Omental fat pad (tissue), 4 donors: ENCODE results near the gene ARHGEF17. TPM values are rescaled to one million over a fixed set of nuclear protein-coding genes. Genes with fewer than 3 reads are reported as not detected.

Experiments used
- ATAC-seq: fragments of 150-250 bp; one replicate; pipeline ENCODE4 v1.9.1; 2016; ENCODE audit warnings: mild to moderate bottlenecking, moderate library complexity; ENCODE audit not compliant: low FRiP score
- DNase-seq: peaks from one replicate; pipeline ENCODE4 v3.0.0-alpha.2; 2019; ENCODE audit warnings: low spot score
- total RNA-seq, 4 donors: library from RNA; depleted of rRNA; stranded (reverse); fragments of >200 nt; gene quantifications; one replicate each; pipeline ENCODE4 v1.1.0, GENCODE V29; 2016
- TF ChIP-seq, protein P1 (sequence below), 3 donors: fragments of 450-650 bp; IDR thresholded peaks; one replicate each; pipeline ENCODE4 v1.5.1; 2016 to 2017; ENCODE audit warnings: antibody characterized with exemption in 3 of 3, mild to moderate bottlenecking in 3 of 3, moderate library complexity in 2 of 3

ARHGEF17 gene
- total RNA-seq, 4 donors from 2014 or later, result 27.3 to 80.7 (median 31.9) TPM

DNA sequence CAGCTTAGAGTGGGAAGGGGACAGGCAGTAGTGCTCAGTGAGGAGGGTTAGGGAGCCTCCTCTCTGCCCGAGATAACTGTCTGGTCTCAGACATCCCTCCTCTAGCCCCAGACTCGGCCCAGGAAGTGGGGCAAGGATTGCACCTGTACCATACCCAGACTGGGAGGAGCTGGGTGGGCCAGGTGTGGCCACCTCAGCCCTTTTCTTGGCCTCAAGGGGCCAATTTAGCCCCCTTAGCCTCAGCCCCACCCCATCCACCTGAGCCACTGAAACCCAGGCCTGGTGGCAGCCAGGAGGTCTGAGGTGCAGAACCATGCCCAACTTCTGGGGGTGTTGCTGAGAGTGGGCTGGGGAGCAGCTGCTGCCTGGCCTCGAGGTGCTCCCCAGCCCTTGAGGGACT lies 74.7 kb downstream of the ARHGEF17 start:
- TF ChIP-seq, protein P1, sequence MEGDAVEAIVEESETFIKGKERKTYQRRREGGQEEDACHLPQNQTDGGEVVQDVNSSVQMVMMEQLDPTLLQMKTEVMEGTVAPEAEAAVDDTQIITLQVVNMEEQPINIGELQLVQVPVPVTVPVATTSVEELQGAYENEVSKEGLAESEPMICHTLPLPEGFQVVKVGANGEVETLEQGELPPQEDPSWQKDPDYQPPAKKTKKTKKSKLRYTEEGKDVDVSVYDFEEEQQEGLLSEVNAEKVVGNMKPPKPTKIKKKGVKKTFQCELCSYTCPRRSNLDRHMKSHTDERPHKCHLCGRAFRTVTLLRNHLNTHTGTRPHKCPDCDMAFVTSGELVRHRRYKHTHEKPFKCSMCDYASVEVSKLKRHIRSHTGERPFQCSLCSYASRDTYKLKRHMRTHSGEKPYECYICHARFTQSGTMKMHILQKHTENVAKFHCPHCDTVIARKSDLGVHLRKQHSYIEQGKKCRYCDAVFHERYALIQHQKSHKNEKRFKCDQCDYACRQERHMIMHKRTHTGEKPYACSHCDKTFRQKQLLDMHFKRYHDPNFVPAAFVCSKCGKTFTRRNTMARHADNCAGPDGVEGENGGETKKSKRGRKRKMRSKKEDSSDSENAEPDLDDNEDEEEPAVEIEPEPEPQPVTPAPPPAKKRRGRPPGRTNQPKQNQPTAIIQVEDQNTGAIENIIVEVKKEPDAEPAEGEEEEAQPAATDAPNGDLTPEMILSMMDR (IDR thresholded peaks at IDR 0.05), result no peak
- ATAC-seq, result no peak
- DNase-seq, result no peak

DNA sequence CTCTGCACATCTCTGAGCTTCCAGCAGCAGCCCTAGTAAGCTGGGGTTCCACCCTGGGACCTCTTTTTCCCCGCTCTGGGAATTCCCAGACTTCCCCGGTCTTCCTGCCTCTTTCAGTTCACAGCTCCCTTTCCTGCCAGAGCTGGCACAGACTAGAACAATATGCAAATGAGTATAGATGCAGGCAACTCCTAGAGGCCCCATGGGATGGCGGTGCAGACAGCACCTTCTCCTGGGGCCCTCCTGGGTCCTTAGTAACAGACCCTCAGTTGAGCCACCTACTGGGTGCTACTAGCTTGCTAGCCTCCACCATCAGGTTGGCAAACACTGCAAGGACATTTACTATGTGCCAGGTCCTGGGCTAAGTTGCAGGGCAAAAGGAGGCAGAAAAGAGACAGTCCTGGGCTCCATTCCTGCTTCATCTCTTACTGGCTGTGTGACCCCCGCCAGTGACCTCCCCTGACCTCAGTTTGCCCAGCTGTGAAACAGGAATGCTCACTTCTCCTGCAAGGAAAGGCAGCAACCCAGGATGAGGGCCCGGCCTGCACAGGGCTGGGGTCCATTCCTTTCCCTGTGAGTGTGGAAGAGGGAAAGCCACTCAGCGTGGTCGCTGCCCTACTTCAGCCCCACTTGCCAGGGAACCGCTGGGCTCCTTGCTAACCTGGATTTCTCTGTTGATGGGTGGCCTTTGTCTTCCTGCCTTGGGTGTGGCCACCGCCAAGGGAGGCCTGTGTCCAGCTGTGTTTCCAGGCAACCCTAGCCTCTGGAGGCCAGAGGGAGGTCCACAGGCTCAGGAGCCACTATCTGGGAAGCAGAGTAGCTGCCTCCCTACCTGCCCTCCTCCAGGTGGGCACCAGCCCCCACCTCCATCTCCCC lies 75.4 kb downstream of the ARHGEF17 start:
- ATAC-seq (no peak), DNase-seq (no peak)
- TF ChIP-seq, protein P1 (IDR thresholded peaks at IDR 0.05), result no peak

DNA sequence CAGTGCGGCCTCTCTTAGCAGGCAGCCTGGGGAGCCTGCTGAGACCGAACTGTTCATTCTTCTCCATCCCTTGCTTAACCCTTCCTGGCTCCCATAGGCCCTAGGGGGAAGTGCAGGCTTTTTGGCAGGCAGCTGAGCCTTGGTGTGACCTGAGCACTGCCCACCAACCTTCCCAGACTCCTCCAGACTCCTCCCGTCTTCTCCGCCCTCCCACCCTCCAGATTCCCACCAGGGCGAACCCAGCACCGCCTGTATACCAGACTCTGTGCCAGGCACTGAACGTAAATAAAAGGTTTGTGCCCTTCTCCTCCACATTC lies 76.0 kb downstream of the ARHGEF17 start:
- DNase-seq, result no peak
- TF ChIP-seq, protein P1 (IDR thresholded peaks at IDR 0.05), result no peak
- no peak for ATAC-seq

DNA sequence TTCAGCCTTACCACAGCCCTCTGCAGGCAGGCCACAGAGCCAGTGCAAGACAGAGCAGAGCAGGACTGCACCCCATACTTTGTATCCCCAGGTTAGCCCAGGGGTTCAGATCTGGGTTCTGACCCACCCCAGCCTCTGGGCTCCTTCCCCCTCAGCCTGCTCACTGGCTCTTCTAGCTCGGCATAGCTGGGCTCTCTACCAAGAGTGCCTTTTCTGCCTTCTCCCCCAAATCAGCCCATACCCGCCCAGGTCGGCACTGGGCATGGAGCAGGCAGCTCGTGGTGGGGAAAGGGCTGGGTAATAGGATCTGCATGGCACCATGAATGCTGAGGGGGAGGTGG lies 76.4 kb downstream of the ARHGEF17 start:
- DNase-seq (no peak), ATAC-seq (no peak)
- TF ChIP-seq, protein P1 (IDR thresholded peaks at IDR 0.05), result no peak

DNA sequence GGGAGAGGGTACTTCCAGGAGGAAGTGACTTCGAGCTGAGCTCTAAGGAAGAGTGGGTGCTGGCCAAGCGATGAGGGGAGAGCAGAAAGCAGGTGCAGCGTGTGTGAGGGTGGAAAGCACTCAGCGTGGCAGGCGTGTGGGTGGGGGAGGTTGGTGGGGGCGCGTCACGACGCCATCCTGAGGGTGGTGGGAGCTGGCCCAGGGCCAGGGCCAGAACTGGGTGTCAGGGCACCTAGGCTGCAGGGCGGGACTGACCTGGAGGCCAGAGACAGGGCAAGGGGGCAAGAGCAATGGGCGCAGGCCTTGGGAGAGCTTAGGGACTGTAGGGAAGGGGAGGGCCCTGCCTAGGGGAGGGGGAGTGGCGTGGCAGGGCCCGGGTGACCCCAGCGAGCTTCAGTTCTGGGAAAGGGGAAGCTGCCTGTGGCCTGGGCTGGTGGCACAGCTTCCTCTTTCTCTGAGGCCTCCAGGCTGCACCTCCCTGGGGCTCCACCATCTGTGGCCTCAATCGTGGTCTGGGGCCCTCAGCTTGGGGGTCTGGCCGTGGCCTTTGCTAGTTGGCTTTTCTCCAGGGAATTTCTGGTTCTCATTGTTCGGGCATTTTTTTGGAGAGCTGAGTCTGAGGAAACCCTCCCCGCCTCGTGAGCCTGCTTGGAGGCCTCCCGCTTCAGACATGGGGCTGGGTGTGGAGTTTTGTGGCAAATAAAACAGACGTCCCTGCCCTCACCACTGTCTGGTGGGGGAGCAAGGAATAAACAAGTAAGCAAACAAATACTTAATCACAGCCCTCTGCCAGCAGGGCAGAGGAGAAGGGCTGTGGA lies 77.0 kb downstream of the ARHGEF17 start:
- DNase-seq (no peak), ATAC-seq (no peak)
- TF ChIP-seq, protein P1 (IDR thresholded peaks at IDR 0.05), result no peak

DNA sequence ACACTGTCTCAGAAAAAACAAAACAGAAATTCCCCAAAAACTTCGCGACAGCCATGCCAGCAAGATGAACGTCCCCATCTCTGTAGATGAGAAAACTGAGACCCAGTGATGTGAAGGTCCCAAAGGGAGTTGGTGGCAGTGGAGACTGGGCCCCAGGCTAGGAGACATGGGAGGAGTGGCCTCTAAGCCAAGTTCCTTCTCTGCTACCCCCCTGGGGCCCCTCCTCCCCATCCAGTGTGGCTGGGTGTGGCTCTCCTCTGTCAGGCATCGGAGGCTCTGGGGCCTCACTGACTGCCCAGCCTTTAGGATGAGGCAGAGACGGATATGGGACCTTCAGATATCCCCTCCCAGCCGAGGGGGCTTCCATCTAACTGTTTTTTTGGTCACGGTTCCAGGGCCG lies 77.9 kb downstream of the ARHGEF17 start:
- TF ChIP-seq, protein P1 (IDR thresholded peaks at IDR 0.05), result no peak
- ATAC-seq, result no peak
- no peak for DNase-seq
